GM19372 (cell line): ENCODE data around the gene MLH1.
A peak's percentile ranks its signal among the peaks of the same experiment; 100 is the strongest.
"Not testable (repeated sequence)": the region's sequence is repeated elsewhere in the genome, so short reads cannot be mapped to it uniquely, and the experiment has no call there.

Source experiments
- ATAC-seq: cut with Tn5 transposase; IDR thresholded peaks from one replicate; pipeline ENCODE4 v1.9.1; 2021; ENCODE audit warnings: mild to moderate bottlenecking, low read depth, moderate library complexity; ENCODE audit not compliant: unreplicated experiment

MLH1 gene

GRCh38 chr3:36993326-36994283 is at the start of gene MLH1:
Gene MLH1 (plus strand): TSS chr3:36993518. CDS start chr3:36993548, 30 bp downstream.
- ATAC-seq = peak; percentile 84

DNA sequence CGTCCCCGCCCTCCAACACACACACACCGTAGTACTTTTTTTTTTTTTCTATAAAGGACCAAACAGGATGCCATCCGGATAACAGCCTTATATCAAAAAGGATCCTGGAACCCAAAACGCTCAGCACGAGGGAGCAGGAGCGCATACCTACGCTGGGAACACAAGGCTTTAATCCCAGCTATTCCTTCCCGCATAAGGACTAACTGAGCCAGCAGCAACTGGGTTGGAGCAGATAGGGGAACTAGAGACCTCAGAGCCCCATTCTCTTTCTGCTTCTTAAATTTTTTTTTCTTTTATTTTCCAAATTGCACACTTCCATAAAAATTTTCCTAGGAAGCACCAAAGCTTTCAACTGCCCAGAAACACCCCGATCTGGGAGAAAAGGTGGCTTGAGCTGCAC is 49.7 kb upstream of the MLH1 start:
- no peak for ATAC-seq

DNA sequence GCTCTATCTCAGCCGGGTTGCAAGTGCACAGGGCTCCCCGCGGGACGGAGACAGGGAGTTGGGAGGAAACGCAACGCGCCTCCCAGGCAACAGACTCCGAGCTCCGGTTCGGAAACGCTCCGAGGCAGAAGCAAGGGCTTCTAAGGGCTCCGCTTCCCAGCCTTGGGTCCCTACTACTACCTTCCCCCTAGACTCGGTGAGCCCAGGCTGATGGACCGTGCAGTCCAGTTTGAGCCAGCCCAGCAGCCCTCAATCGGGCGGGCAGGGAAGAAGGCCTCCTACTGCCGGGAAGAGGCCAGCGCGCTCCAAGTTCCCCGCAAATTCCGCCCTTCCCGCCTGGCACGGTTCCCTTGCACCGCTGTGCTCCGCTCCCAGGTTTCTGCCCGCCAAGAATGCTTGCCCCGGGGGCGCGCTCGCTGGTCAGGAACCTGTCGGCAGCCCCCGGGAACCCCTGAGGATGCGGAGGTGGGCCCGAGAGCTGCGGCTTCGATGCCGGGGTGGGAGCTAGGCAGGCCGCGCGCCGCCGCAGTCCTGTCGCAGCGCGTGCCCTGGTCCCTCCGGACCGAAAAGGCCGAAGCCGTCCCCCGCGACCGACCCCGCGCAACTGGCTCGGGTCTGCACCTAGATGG is 49.2 kb upstream of the MLH1 start:
- ATAC-seq = peak; percentile 55

DNA sequence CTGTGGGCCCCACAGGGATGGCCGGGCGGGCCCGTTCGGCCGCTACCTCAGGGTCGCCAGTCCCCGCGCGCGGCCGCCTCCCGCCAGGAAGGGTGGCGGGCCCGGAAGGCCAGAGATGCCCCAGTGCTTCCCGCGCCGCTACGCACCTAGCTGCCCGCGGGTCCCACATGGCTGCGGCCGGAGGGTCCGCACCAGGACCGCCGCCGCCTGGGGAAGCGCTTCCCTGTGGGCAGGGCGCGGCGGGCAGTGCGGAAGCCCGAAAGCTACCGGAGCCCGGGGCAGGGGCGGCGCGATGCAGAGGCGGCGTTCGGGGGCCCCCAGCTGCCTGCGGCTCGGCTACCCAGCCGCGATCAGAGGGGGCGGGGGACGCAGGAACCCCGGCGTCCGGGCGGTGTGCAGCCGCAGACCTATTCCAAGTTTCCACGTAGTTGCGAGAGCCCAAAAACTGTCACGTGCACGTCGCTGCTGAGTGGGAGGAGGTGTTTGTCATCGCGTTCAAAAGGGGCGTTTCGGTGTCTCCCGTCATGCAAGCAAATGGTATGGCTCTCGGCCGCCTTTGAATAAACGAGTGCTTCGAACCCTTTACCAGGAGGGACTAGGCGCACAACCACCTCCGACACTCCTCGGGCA is 48.6 kb upstream of the MLH1 start, which contains the start of gene TRANK1:
TSS of gene TRANK1 (minus strand) at position 414 of the 630 bp plus-strand sequence. CDS start at position 169, 245 bp downstream.
- ATAC-seq = peak; percentile 56

- ATAC-seq = no peak
These were observed 47.9 kb upstream of the MLH1 start for GRCh38 chr3:36945333-36945980.

DNA sequence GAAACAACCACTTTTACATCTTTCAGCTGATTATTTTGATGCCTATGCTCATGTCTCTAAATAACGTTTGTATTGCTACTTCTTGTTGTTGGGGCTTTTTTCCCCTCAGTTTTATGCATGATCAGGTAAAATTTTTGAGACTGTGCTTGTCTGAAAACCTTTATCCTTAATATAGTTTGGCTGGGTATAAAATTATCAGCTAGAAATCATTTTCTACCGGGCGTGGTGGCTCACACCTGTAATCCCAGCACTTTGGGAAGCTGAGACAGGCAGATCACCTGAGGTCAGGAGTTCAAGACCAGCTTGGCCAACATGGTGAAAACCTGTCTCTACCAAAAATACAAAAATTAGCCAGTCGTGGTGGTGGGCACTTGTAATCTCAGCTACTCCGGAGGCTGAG is 45.5 kb upstream of the MLH1 start:
- not testable (repeated sequence) for ATAC-seq

GRCh38 chr3:36954452-36955134 is 38.7 kb upstream of the MLH1 start:
- no peak for ATAC-seq

GRCh38 chr3:36956155-36956554 is 37.2 kb upstream of the MLH1 start:
- ATAC-seq = no peak

GRCh38 chr3:36957063-36957462 is 36.3 kb upstream of the MLH1 start:
- no peak for ATAC-seq

DNA sequence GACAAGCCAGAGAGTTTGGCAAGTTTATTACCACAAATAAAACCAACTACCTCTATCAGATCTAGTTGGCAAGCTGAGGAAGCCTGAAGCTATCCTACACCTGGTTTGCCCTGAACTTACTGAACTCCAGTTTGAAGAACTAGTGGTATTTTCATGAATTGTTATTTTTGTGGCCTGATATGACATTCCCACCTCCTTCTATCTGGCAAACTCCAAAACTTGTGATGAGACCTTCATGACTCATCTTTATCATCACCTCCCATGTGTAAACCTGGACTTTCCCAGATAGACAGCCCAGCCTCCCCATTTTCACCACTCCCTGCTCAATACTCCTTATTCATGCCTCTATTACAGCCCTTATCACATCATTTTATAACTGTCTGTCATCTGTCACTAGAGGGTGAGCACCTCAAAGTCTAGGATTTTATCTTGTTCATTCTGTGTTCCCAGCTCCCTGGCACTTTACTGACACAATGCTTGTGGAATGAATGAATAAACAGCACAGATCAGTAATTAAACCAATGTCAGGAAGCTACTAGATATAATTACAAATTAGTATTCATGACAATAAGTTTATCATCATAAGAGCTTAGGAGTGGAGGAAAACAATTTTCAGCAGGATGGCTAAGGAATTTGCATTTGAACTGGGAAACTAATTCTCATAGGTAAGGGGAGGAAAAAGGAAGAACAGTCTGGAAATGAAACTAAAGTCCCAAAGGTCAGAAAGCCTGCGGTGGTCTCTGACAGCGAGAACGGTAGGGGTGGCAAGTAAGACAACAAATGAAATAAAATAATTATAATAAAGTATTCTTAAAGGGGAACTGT is 35.2 kb upstream of the MLH1 start:
- no peak for ATAC-seq

DNA sequence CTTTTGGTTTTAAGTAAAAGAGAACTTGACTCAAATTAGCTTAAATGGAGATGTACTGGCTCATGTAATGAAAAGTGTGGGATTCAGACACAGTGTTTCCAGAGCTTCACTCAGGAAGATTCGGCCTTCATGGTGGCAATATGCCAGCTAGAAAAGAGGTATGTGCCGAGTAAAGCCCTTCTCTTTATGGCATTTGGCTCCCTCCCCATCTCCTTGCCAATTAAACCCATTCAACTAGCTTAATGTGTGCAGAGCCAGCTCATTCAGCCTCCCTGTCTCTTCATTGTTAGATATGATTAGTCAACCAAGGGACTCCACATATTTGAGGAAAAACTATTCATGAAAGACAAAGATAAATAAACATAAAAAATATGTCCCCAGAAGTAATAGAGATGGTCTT is 33.5 kb upstream of the MLH1 start:
- no peak for ATAC-seq

DNA sequence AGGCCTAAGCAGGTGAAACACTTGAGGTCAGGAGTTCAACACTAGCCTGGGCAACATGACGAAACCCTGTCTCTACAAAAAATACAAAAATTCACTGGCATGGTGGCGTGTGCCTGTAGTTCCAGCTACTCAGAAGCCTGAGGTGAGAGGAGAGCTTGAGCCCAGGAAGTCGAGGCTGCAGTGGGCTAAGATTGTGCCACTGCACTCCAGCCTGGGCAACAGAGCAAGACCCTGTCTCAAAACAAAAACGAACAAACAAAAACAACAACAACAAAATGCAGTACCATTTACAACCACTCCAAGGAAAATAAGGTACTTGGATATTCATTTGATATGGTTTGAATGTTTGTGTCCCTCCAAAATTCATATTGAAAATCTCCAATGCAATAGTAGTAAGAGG is 32.8 kb upstream of the MLH1 start:
- ATAC-seq = no peak

DNA sequence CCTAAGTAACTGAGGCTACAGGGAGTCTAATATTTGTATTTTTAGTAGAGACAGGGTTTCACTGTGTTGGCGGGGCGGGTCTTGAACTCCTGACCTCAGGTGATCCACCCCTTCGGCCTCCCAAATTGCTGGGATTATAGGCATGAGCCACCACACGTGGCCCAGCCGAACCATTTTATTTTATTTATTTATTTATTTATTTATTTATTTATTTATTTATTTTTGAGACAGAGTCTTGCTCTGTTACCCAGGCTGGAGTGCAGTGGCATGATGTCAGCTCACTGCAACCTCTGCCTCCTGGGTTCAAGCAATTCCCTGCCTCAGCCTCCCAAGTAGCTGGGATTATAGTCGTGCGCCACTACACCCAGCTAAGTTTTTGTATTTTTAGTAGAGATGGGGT is 30.3 kb upstream of the MLH1 start:
- not testable (repeated sequence) for ATAC-seq

- no peak for ATAC-seq
These were observed 29.0 kb upstream of the MLH1 start for GRCh38 chr3:36964331-36964730.

GRCh38 chr3:36964817-36965216 is 28.5 kb upstream of the MLH1 start:
- ATAC-seq = peak; percentile 54

GRCh38 chr3:36965440-36965839 is 27.9 kb upstream of the MLH1 start:
- ATAC-seq = no peak

- ATAC-seq = no peak
These were observed 24.2 kb upstream of the MLH1 start for GRCh38 chr3:36969085-36969484.

GRCh38 chr3:36969540-36970432 is 23.5 kb upstream of the MLH1 start:
- ATAC-seq = peak; percentile 99
